ENCODE measurements around the gene CREB1.
"Not testable (repeated sequence)": the region's sequence is repeated elsewhere in the genome, so short reads cannot be mapped to it uniquely, and the experiment has no call there.

CREB1 gene

GRCh38 chr2:207529330-207530159, at the start of gene CREB1:
Gene CREB1, plus strand, starts transcription at chr2:207529962. Its CDS starts 25,674 bp downstream, at chr2:207555636.
- peak; percentile 100 for DNase-seq

DNA sequence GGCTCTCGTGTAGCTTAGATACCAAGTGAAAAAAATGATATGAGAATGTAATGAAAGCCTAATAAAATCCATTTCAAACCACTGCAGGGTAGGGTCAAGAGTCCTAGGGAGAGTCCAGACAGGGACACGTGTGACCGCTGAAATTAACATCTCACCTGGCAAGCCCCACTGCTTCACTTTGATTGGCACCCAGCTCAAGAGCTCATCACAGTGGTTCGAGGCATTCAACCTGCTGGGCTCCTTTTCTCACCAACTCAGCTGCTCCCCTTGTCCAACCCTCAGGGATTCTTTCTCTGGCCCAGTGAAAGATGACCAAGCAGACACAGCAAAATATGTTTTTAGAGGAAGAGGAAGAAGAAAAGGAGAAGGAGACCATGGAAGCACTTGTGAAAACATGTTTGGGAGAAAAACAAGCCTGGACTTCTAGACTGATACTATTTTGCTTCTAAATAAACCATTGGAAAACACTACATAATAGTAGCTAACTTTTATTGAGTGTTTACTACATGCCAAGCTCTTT, 49.2 kb upstream of the CREB1 start:
- no peak for DNase-seq

DNA sequence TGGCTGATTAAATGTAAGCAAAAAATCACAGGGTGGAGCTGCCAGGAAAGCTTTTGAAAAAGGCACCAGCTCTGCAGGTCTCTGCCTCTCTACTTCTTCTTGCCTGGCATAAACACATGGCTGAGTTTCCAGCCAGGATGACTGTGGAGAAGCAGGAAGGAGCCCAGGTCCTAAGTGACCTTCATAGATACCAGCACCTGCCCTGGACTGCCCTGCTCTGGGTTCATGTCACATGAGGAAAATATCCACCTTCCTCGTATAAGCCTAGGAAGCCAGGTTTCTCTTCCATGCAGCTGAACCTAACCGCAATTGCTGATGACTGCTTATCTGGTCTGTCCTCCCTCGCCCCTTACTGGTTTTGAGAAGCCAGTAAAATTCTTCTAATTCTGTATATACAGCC, 47.8 kb upstream of the CREB1 start:
- no peak for DNase-seq

DNA sequence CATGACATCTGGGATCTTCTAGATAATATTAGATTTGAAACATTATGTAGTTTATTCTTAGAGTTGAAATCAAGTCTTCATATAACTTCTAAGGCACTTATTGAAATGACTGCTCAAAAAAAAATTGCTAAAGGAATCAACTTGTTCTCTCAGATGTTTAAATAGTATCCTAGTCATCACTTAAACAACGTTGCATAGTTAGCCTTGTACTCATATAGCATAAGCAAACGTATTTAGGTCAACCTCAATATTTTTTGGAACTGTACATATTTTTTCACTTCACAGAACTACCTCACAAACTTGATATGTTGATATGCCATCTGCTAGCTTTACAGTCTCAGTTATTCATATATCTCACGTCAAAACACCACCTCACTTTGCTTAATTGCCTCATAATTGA, 47.1 kb upstream of the CREB1 start:
- no peak for DNase-seq

DNA sequence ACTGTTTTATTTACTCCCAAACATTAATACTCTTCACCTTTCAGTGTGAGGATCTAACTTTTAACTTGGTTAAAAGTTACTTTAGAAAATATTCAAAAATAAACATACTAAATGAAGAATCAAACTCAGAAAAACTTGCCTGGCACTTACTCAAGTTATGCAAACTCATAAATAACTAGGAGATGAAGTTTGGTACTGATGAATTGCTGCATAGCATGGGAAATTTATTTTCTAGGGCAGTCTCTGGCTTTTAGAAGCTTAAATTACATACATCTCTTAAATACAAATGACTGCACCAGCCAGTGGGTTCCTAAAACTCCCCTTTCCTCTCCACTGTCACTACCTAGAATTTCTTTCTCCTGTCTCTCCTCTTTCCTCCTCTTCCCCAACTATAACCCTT, 46.7 kb upstream of the CREB1 start:
- no peak for DNase-seq

DNA sequence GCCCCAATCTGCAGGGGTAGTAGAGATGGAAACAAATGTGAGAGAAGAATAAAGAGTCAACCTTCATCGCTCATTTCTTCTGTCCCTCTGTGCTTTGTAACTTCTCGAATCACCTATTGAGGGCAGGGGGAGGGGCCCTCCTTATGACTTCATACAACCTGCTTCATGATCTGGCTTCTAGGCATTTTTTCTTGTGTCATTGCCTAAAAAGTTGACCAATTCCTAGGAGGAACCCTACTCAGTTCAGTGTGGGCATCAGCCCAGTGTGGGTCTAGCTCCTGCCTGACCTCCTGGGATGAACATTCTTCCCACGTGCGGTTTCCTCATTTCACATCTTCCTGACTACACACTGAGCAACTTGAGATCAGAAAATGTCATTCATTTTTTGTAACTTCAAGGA, 46.3 kb upstream of the CREB1 start:
- no peak for DNase-seq

GRCh38 chr2:207484444-207485391, 45.0 kb upstream of the CREB1 start:
- DNase-seq: no peak

DNA sequence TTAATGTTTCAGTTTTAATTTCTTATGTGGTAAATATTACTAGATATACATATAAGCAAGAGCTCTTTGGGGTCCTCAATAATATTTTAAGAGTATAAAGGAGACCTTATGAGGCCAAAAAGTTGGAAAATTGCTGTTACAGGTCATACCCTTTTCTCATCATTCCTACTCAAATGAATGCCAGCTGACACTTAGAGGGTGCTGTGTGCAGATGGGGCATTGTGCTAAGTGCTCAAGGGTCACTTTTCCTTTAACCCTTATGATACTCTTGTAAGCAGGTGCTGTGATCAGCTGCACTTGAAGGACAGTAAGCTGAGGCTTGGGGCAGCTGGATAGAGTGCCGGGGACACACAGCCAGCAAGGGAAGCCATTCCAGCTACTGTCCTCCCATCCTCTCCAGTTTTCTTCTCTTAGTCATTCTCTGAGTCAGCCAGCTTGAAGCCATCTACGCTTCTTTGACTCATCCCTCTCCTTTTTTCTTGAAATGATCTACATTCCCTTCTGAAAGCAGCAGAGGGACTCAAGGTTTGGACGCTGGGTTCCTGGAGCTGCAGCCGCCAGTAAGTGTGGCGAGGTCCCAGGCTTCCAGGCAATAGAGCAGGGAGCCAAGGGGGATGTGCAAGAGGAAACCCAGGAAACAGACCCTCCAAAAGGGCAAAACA, 42.0 kb upstream of the CREB1 start:
- DNase-seq: no peak

GRCh38 chr2:207489251-207489650, 40.5 kb upstream of the CREB1 start:
- no peak for DNase-seq

GRCh38 chr2:207490441-207490840, 39.3 kb upstream of the CREB1 start:
- DNase-seq: no peak

- no peak for DNase-seq
Measured at GRCh38 chr2:207491086-207491485, 38.7 kb upstream of the CREB1 start.

DNA sequence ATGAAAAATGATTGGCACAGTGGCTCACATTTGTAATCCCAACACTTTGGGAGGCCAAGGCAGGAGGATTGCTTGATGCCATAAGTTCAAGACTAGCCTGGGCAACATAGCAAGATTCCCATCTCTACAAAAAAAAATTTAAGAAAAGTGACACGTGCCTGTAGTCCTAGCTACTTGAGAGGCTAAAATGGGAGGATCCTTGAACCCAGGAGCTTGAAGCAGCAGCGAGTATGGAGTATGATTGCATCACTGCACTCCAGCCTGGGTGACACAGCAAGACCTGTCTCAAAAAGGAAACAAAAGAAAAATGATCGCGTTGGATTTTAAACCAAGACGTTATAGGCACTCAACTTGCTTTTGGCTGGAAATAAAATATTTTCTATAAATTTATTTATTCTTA, 37.8 kb upstream of the CREB1 start:
- no peak for DNase-seq

DNA sequence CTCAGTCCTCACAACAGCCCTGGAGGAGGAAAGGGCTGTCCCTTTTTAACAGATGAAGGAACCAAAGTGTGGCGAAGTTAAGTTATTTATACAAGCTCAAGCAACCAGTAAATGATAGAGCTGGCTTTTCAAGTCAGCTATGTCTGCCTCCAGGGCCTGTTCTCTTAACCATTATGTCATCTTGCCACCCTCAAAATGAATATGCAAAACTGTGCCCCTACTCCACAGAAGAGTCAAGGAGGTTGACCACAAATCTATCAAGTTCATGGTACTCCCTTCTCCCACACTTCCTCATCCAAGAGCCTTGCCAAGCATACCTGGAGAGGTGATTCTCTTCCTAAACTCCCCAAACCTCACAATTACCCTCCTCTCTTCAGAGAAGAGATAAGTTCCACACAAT, 37.3 kb upstream of the CREB1 start:
- no peak for DNase-seq

DNA sequence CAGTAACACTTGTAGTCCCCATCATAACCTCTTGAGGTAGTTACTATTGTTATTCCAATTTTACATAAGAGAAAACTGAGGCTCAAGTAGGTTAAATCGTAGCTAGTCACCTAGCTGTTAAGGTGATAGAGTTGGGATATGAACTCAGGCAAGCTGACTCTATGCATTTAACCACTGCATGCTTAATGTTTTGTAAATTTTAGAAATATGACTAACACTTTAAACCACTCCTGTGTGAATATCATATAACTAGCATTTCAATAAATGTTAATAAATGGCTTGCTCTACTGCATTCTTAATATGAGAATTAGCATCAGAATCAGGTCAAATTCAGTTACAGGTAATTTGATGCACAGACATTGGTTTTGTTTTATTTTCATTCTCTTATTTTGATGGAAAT, 35.6 kb upstream of the CREB1 start:
- no peak for DNase-seq

DNA sequence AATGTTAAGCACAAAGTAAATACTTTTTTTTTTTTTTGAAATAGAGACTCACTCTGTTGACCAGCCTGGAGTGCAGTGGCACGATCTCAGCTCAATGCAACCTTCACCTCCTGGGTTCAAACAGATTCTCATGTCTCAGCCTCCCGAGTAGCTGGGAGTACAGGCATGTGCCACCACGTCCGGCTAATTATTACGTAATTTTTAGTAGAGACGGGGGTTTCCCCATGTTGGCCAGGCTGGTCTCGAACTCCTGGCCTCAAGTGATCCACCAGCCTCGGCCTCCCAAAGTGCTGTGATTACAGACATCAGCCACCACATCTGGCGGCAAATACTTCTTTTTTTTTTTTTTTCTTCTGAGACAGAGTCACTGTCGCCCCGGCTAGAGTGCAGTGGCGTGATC, 32.8 kb upstream of the CREB1 start:
- not testable (repeated sequence) for DNase-seq

- DNase-seq: no peak
Measured at GRCh38 chr2:207497596-207497995, 32.2 kb upstream of the CREB1 start.

DNA sequence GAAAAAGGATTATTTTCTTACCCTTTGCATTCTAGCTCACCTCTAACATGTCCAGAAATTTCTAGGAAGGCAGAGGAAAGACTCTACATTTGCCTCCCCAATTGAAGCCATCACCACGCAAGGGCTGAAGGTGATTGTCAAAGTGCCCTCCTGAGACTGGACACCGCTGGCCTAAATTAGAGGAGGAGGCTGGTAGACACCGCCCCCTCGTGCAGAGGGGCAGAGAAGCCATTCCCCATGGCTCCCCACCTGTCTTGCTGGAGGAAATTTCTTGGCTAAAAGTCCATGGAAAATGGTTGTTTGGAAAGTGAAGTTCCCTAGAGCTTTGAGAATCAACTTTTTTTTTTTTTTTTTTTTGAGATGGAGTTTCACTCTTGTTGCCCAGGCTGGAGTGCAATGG, 31.3 kb upstream of the CREB1 start:
- DNase-seq: no peak

DNA sequence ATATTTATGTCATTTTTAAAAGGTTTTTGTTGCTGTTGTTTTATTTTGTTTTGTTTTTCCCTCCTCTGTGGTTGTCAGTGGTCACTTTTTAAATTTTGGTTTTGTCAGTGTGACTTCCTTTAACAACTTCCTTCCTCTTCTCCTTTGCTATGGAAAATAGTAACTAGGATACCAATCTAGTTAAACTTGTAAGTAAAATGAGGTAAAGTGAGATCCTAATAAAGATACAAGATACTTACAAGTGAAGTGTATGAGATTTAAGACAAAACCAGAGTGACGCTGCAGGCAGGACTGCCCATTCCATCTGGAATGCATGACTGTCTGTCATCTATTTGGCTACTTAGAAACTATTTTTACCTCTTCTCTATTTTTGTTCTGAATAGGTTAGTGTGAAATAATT, 30.6 kb upstream of the CREB1 start:
- no peak for DNase-seq

GRCh38 chr2:207501802-207502576, 27.8 kb upstream of the CREB1 start:
- DNase-seq: no peak

GRCh38 chr2:207502577-207503198, 27.1 kb upstream of the CREB1 start:
- DNase-seq: no peak

DNA sequence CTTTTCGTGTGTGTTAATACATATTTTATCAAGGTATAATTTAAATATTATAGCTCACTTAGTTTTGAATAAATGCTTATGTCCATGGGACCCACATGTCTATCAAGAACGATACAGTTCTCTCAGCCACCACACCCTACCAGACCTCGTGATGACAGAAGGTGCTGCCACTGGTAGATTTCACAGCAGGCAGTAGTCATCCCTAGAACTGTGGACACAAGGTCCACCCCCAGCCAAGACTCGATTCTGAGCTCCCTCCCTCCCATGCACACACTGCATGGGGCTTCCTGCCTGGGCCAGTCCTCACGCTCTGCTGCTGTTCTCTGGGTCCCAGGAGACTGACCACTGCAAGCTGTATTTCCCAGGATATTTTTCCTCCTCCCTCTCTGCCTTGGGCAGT, 26.5 kb upstream of the CREB1 start:
- DNase-seq: no peak
